HG03066 (cell line): ENCODE results near the gene BSCL2.
"Not testable (repeated sequence)": the region's sequence is repeated elsewhere in the genome, so short reads cannot be mapped to it uniquely, and the experiment has no call there.

Experiments
- ATAC-seq: cut with Tn5 transposase; IDR thresholded peaks from one replicate; pipeline ENCODE4 v1.9.1; 2021; ENCODE audit warnings: low read depth; ENCODE audit not compliant: unreplicated experiment

The BSCL2 gene

GRCh38 chr11:62707277-62707861, at the start of gene BSCL2, which contains the start of gene GNG3:
TSS of gene BSCL2 (minus strand) at chr11:62707424. CDS start at chr11:62707195, 229 bp downstream.
TSS of gene GNG3 (plus strand) at chr11:62707676. CDS start at chr11:62708296, 620 bp downstream.
- ATAC-seq: no peak

GRCh38 chr11:62755086-62755615, 47.9 kb upstream of the BSCL2 start:
- no peak for ATAC-seq

- ATAC-seq: peak; percentile 97
Observed at GRCh38 chr11:62753736-62754603, 46.7 kb upstream of the BSCL2 start, which contains the start of gene ZBTB3. TSS of gene ZBTB3 (minus strand) at chr11:62754160. CDS start at chr11:62753664, 496 bp downstream.

- no peak for ATAC-seq
Observed at GRCh38 chr11:62752994-62753735, 45.9 kb upstream of the BSCL2 start.

- ATAC-seq: no peak
Observed at GRCh38 chr11:62752177-62752785, 45.1 kb upstream of the BSCL2 start.

- not testable (repeated sequence) for ATAC-seq
Observed at GRCh38 chr11:62749931-62750330, 42.7 kb upstream of the BSCL2 start.

GRCh38 chr11:62747475-62748160, 40.4 kb upstream of the BSCL2 start:
- ATAC-seq: no peak

GRCh38 chr11:62737196-62737595, 30.0 kb upstream of the BSCL2 start:
- no peak for ATAC-seq

GRCh38 chr11:62732830-62733229, 25.6 kb upstream of the BSCL2 start:
- ATAC-seq: no peak

GRCh38 chr11:62730076-62730475, 22.9 kb upstream of the BSCL2 start:
- ATAC-seq: not testable (repeated sequence)

- ATAC-seq: no peak
Observed at GRCh38 chr11:62728171-62728988, 21.2 kb upstream of the BSCL2 start, which contains the start of gene TTC9C. TSS of gene TTC9C (plus strand) at chr11:62728486. CDS start at chr11:62728849, 363 bp downstream.

GRCh38 chr11:62727872-62728170, 20.6 kb upstream of the BSCL2 start:
- ATAC-seq: peak; percentile 53

GRCh38 chr11:62727165-62727871, 20.1 kb upstream of the BSCL2 start, which contains the start of gene HNRNPUL2:
TSS of gene HNRNPUL2 (minus strand) at chr11:62727457. CDS start at chr11:62727156, 301 bp downstream.
- peak; percentile 72 for ATAC-seq

- ATAC-seq: no peak
Observed at GRCh38 chr11:62726915-62727164, 19.6 kb upstream of the BSCL2 start.

GRCh38 chr11:62726156-62726914, 19.1 kb upstream of the BSCL2 start:
- ATAC-seq: peak; percentile 0

GRCh38 chr11:62725646-62726045, 18.4 kb upstream of the BSCL2 start:
- ATAC-seq: no peak

GRCh38 chr11:62724171-62724570, 16.9 kb upstream of the BSCL2 start:
- no peak for ATAC-seq

- no peak for ATAC-seq
Observed at GRCh38 chr11:62721994-62722393, 14.8 kb upstream of the BSCL2 start.
